ENCODE data around the gene GRIN1.
A peak's percentile ranks its signal among the peaks of the same experiment; 100 is the strongest.

Gene GRIN1

DNA sequence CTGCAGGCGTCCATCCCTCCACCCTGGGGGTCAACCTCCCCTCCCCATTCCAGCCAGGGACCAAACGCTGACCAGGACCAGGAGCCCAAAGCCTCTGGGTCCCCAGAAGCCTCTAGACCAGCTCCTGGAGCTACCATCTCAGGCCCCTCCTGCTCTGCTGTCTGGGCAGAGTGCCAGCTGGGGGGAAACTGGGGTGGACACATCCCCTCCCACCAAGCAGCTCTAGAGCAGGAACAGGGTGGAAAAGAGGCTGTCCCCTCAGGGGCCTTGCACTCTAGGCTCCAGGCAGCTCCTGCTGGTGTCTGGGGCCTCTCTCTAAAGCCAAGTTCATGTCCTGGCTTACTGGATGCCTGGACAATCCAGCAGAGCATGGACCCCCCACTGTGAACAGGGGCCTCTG is 53.9 kb downstream of the GRIN1 start:
- TF ChIP-seq, protein P1, sequence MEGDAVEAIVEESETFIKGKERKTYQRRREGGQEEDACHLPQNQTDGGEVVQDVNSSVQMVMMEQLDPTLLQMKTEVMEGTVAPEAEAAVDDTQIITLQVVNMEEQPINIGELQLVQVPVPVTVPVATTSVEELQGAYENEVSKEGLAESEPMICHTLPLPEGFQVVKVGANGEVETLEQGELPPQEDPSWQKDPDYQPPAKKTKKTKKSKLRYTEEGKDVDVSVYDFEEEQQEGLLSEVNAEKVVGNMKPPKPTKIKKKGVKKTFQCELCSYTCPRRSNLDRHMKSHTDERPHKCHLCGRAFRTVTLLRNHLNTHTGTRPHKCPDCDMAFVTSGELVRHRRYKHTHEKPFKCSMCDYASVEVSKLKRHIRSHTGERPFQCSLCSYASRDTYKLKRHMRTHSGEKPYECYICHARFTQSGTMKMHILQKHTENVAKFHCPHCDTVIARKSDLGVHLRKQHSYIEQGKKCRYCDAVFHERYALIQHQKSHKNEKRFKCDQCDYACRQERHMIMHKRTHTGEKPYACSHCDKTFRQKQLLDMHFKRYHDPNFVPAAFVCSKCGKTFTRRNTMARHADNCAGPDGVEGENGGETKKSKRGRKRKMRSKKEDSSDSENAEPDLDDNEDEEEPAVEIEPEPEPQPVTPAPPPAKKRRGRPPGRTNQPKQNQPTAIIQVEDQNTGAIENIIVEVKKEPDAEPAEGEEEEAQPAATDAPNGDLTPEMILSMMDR (conservative IDR thresholded peaks at IDR 0.05; ENCODE audit: low read length) = no peak
- H3K4me3 ChIP-seq (ENCODE audit: low read length) = no peak overlapping the region
- DNase-seq (ENCODE audit: low read depth) = no peak

DNA sequence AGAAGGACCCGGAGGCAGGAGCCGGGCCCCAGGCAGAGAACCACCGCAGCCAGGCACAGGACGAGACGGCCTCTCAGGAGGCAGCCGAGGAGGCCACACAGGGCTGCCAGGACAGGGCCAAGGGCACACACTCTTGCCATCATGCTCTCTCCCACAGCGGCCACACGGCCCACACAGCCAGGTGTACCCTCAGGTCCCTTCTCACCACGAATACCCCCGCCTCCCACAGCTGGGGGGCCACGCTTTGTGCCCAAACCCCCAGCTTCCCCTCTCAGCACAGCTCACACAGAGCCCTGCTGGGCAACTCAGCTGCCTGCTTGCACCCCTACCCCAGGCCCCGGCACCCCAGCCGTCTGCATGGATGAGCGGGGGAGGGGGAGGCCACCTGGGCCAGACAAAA is 54.8 kb downstream of the GRIN1 start:
- TF ChIP-seq, protein P1 (conservative IDR thresholded peaks at IDR 0.05; ENCODE audit: low read length) = no peak
- no peak for DNase-seq (ENCODE audit: low read depth)
- H3K4me3 ChIP-seq (ENCODE audit: low read length) = no peak overlapping the region

GRCh38 chr9:137194388-137194787 is 55.4 kb downstream of the GRIN1 start:
- DNase-seq (ENCODE audit: low read depth) = no peak
- no peak overlapping the region for H3K4me3 ChIP-seq (ENCODE audit: low read length)
- TF ChIP-seq, protein P1 (conservative IDR thresholded peaks at IDR 0.05; ENCODE audit: low read length) = no peak

DNA sequence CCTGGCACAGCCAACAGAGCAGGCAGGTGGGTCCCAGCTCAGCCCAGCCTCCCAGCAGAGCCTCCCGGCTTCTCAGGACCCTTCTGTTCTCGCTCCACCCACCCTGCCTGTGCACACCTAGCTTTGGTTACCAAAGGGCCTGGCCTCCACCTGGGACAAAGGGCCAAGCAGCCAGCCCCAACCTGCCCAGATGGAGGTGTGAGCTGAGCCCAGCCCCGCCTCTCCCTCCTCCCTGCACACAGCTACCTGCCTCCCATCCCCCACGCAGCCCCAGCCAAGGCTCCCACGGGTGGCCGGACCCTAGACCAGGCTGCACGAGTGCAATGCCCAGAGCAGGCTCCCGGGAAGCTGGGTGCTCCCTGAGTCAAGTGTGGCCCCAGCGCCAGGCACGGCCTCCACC is 56.0 kb downstream of the GRIN1 start:
- DNase-seq (ENCODE audit: low read depth) = no peak
- no peak overlapping the region for H3K4me3 ChIP-seq (ENCODE audit: low read length)
- TF ChIP-seq, protein P1 (conservative IDR thresholded peaks at IDR 0.05; ENCODE audit: low read length) = no peak

DNA sequence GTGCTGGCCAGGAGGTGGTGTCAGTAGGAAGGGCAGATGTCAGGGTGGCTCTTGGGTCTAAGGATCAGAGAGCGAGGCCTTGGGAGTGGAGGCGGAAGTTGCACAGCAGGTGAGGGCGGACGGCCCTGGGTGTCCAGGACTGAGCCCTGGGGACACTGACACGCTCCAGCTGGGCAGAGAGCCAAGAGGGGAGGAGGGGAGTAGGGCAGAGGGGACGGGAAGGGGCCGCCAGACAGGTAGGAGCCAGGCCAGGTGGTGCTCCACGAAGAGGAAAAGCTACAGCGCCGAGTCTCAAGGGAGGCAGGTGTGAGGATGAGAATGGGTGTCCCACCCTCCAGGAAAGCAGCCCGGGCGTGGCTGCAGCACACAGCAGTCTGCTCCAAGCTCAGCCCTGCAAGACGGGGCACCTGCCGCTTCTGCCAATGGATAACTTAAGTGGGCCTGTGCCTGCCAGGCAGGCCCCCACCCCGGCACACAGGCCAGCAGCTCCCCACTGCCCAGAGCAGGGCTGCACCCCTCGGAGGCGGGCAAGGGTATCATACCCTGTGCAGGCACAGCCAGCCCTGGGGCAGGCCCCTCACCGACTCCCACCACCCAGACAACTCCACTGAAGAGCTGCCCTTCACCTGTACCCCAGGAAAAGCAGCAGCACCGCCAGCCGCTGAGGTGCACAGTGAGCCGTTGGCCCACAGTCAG is 56.7 kb downstream of the GRIN1 start:
- DNase-seq (ENCODE audit: low read depth) = no peak
- no peak overlapping the region for H3K4me3 ChIP-seq (ENCODE audit: low read length)
- TF ChIP-seq, protein P1 (conservative IDR thresholded peaks at IDR 0.05; ENCODE audit: low read length) = no peak

DNA sequence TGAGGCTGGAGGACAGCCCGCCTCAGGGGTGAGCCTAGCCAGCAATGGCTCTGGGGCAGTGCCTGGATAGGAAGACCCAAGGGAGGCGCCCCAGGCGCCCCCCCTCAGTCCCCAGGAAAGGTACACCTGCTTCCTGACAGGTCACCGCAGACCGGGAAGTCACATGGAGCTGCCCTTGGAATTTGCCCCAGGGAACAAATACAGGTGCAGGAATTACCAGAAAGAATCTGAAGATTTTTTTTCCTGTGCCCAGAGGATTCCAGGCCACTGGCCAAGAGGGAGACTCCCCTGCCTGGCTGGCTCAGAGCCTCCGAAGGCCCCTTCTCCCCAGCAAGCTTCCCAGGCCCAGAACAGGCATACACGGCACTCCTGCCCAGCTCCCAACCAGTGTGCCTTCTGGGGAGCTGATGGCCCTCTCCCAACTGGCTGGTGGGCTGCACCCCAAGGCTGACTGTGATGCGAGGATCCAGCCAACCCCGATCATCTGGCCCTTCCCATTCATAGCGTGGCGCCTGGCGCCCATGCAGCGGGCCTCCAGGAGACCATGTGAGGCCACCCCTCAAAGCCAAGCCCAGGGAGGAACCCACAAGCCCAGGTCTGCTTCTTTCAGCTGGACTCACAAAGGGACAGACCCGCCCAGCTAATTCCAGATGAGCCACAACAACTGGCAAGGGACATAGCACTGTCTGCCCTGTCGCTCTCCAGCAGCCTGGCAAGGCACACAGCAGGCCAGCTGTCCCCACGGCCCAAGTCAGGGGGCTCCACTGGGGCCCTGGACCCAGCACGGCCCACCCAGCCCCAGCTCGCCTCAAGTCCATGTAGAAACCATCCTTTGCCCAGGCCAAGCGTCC is 59.3 kb downstream of the GRIN1 start:
- TF ChIP-seq, protein P1 (conservative IDR thresholded peaks at IDR 0.05; ENCODE audit: low read length) = no peak
- DNase-seq (ENCODE audit: low read depth) = no peak
- H3K4me3 ChIP-seq (ENCODE audit: low read length) = peak overlapping the region; percentile 52

- H3K4me3 ChIP-seq (ENCODE audit: low read length) = peak overlapping the region; percentile 52
- TF ChIP-seq, protein P1 (conservative IDR thresholded peaks at IDR 0.05; ENCODE audit: low read length) = no peak
- DNase-seq (ENCODE audit: low read depth) = no peak
These were observed 59.9 kb downstream of the GRIN1 start for GRCh38 chr9:137198902-137199283.

All from AG10803 (cell line).